Right lung (tissue), 5 donors: Measurements from ENCODE around the gene RBMX. TPM values are rescaled to one million over a fixed set of nuclear protein-coding genes. Genes with fewer than 3 reads are reported as not detected.
"Not testable (repeated sequence)": the region's sequence is repeated elsewhere in the genome, so short reads cannot be mapped to it uniquely, and the experiment has no call there.

ENCODE experiments used
- DNase-seq, 2 donors: peaks; one replicate each; pipeline ENCODE4 v3.0.0-alpha.2; 2013
- polyA plus RNA-seq, 5 donors: library from polyadenylated mRNA; unstranded; fragments of 120-200 nt; gene quantifications; one replicate each; pipeline versions ENCODE4 v1.2.1 to v1.2.3, GENCODE V29; 2013; ENCODE audit warnings: inconsistent platforms in 1 of 5, low replicate concordance in 1 of 5; ENCODE audit not compliant: insufficient read length in 5 of 5, insufficient read depth in 1 of 5

The RBMX gene
- polyA plus RNA-seq, 5 donors: 343 to 532 (median 456) TPM

DNA sequence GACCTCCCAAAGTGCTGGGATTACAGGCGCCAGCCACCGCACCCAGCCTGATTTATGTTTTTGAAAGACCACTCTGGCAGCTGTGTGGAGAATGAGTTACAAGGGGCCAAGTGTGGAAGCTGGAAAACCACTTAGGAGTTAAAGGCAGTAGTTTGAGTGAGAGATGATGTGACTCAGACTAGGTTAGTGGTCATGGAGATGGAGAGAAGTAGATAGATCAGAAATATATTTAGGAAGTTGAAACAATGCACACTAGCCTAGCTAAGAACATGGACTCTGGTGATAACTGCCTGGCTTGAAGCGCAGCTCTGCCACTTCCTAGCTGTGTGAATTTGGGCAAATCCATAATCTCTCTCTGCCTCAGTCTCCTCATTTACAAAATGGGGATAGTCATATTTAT lies 11.9 kb upstream of the RBMX start:
- no peak for DNase-seq

DNA sequence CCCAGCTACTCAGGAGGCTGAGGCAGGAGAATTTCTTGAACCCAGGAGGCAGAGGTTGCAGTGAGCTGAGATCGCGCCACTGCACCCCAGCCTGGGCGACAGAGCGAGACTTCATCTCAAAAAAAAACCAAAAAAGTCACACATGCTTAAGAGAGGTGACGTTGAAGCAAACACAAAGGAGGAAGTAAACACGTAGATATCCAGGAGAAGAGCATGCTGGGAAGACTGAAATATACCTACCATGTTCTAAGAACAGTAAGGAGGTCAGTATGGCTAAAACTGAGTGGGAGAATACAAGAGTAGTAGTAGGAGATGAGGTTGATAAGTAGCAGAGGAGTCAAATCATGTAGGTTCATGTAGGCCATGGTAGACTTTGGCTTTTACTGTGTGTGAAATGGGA lies 10.1 kb upstream of the RBMX start:
- DNase-seq: not testable (repeated sequence)

DNA sequence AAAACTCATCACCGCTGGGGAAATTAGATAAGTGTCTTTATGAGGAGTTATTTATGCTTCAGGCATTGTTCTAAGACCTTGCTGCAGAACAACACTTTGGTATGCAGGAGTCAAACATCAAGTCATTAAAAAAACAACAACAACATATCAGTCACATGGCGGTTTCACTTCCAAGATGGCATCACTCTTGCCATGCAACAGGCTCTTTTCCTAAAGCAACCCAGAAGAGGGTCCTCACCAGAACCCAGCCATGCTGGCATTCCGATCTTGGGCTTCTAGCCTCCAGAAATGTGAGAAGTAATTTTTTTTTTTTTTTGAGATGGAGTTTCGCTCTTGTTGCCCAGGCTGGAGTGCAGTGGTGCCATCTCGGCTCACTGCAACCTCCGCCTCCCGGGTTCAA lies 8.7 kb upstream of the RBMX start:
- DNase-seq: no peak

DNA sequence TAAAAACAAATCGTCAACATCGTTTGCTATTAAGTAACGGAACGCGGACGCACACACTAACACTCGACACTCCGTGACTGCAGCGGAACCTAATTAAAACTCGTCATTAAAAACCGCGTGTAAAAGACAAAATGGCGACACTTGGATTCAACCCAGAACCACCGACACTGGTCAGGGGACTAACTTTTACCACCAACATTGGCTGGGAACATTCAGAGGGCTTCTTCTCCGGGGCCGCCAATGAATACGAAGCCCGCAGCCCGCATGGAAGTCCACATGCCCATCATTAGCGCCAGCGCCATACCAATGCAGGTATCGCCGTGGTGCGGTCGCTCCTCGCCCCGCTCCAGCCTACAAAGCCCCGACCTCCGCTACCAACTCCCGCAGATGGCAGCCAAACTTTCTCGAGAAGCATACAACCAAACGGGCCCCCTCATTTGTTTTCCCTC lies 498 bp downstream of the RBMX start:
- peak in 1 of 2 donors; percentile 37 for DNase-seq

DNA sequence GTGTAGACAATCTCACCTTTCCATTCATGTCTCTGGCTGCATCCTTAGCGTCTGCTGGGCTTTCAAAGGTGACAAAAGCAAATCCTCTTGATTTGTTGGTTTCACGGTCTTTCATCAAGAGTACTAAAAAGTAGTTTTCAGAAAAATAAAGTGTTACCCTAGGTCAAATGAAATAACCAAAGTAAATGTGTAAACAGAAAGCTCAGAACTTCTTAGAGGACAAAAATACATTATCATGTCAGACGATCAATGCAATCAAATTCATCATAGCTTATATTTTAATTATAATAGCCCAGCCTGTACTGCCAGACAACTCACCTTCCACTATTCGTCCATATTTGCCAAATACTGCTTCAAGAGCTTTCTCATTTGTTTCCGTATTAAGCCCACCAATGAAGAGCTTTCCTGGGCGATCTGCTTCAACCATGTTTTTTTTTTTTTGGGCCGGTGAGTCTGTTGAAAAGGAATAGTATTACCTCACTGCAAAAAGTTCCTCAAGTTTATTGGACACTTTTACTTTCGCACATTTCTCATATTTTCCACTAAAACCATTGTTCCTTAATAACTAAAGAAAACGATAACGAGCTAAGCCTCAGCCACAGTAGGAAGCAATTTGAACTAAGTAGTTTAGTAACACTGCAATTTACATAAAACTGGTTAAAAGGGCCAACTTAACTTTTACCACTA lies 1.4 kb downstream of the RBMX start:
- peak in 1 of 2 donors; percentile 20 for DNase-seq

DNA sequence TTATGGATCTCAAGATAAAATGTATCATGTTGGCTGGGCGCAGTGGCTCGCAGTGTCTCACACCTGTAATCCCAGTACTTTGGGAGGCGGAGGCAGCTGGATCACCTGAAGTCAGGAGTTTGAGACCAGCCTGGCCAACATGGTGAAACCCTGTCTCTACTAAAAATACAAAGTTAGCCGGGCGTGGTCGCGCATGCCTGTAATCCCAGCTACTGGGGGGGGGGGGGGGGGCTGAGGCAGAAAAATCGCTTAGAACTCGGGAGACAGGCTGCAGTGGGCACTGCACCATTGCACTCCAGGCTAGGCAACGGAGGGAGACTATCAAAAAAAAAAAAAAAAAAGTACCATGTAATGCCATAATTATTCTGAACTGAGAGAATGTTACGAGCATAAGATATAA lies 2.1 kb downstream of the RBMX start:
- DNase-seq: no peak

DNA sequence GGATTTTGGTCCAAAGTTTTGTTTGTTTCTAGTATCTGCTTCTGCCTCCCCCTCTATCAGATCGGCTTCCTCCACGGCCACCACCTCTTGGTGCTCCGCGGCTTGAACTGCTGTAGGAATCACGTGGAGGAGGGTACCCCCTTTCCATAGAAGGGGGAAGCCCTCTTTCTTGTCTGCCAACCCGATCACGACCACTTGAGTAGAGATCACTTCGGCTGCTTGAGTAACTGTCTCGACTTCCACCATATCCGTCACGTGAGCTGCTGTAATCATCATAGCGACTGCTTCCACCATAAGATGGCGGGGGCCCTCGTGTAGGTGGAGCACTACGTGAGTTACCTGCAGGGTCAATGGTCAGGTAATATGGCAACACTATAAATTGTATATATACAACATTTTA lies 6.4 kb downstream of the RBMX start:
- not testable (repeated sequence) for DNase-seq

DNA sequence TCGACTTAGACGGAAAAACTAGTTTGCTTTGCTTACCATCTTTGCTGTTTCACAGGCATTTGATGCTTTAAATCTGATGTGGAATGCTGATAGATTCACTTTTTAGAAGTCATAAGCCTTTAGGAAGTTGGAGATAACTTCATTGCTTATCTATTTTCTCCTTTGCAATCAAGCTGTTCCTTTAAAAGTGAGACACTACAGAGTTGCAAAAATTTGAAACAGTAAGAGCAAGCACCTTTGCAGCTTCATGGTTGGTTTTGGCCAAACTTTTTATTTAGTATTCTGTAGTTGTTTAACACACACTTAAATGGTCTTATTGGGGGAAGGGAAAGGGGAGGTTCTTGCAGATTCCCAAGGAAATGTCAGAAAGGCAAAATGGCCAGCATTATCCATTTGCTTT lies 7.3 kb downstream of the RBMX start:
- not testable (repeated sequence) for DNase-seq

DNA sequence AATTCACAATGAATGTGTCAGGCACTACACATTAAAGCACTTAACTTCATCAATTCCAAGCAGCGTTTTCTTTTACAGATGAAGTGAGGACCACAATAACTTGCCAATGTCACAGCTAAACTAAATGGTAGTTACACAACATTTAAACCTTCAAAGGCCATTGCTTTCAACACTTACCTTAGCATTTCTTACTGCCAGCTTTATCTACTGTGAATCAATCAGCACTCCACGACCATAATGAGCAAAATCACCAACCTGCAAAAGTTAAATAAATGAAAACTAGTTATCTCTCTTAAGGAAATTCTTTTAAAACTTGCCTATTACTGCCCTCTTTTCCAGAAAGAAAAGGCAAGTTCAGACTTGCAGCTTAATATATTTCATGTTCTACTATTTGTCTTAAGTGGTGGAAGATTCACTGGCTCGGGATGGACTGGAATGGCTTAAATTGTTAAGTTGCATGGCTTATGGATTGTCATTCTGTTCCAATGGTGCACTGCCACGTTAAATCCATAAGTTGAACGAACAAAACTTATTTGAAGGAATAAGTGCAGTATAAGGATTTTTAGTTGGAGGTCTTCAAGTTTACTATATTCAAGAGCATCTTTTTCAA lies 8.3 kb downstream of the RBMX start:
- DNase-seq: no peak

DNA sequence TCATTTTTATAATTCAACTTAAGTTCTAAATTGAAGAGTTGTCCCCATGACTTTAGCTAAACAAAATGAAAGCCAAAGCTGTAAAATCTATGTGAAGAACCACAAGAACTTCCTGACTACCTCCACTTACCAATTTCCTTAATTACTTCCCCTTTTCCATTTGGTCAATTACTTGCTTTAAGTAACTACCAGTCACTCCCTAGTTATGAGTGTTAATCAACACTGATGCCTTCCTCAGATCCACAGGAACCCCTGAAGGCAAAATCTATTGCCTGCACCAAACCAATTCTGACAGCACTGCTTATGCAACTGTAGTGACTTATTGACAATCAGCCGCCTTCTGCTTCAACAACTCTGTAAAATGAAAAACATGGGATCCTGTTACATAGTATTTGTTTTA lies 10.5 kb downstream of the RBMX start:
- DNase-seq: no peak

DNA sequence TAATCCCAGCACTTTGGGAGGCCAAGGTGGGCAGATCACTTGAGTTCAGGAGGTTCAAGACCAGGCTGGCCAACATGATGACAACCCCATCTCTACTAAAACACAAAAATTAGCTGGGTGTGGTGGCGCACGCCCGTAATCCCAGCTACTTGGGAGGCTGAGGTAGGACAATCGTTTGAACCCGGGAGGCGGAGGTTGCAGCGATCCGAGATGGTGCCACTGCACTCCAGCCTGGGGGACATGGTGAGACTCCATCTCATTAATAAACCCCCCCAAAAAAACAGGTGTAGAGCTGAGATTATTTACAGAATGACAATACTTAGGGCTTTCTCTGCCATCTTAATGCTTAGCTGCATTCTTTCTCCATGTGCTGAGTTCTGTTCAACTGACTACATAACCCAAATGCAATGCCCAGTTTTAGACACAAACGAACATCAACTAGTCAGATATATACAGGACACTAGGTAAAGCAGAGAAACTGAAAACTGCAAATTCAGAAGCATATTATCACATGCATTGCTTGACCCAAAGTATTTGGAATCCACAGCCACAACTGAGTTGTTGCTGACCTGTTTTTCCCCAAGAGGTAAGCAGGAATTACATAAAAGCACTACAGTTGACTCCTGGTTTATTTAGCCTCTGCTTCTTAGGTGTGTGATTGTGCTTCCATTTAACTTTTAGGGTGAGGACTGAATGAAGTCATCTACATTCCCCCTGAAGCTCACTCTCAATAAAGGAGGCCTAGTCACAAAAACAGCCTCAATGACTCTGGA lies 12.1 kb downstream of the RBMX start:
- DNase-seq: no peak

DNA sequence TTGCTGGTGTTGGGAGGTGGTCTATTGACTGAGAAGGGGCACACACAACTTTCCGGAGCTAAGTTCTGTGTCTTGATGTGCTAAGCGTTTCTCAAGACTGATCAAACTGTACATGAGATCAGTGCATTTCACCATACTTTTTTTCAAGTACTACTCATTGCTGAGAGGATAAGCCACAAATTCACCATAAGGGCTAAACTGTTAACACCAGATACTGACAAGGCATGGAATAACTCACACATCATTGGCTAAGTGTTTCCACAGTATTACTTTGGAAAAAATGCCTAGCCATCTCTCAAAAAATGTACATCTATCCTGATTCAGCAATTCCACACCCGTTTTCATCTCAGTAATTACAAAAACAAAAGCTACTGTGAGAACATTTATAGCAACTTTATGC lies 13.0 kb downstream of the RBMX start:
- DNase-seq: peak; percentile 17 to 36

DNA sequence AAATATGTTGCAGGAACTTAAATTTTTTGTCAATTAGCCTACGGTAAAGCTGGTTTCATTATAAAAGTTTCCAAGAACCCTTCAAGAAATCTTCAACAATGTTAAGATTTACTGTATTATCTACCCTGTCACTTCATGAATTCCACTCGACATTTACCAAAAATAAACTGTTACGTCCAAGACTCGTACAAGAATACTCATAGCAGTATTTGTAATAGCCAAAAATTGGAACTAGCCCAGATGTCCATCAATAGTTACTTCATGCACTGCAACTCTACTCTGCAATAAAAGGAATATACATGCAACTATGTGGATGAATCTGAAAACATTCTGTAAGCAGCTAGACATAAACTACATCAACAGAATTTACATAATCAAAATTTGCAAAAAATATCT lies 13.4 kb downstream of the RBMX start:
- DNase-seq: peak; percentile 64 to 68

DNA sequence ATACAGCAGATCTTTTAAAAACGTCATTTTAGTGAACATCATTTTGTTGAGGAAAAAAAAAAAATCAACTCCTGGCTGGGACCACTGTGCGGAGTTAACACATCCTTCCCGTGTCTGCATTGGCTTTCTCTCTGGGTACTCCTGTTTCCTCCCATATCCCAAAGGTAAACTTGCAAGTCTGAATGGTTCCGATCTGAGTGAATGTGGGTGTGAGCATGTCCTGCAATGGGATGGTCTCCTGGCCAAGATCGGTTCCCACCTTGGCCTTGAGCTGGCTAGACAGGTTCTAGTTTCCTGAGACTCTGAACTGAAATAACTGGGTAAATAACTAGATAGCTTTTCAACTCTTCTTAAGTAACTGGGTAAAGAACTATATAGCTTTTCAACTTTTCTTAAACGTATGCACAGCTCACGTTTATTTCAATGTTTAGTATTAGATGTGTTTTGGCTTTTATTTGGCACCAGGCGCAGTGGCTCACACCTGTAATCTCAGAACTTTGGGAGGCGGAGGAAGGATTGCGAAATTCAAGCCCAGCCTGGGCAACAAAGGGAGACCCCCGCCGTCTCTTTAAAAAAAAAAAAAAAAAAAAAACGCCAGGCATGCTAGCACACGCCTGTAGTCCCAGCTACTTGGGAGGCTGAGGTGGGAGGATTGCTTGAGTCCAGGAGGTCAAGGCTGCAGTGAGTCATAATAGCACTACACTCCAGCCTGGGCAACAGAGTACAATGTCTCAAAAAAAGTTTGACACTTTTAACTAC lies 14.0 kb downstream of the RBMX start:
- no peak for DNase-seq

DNA sequence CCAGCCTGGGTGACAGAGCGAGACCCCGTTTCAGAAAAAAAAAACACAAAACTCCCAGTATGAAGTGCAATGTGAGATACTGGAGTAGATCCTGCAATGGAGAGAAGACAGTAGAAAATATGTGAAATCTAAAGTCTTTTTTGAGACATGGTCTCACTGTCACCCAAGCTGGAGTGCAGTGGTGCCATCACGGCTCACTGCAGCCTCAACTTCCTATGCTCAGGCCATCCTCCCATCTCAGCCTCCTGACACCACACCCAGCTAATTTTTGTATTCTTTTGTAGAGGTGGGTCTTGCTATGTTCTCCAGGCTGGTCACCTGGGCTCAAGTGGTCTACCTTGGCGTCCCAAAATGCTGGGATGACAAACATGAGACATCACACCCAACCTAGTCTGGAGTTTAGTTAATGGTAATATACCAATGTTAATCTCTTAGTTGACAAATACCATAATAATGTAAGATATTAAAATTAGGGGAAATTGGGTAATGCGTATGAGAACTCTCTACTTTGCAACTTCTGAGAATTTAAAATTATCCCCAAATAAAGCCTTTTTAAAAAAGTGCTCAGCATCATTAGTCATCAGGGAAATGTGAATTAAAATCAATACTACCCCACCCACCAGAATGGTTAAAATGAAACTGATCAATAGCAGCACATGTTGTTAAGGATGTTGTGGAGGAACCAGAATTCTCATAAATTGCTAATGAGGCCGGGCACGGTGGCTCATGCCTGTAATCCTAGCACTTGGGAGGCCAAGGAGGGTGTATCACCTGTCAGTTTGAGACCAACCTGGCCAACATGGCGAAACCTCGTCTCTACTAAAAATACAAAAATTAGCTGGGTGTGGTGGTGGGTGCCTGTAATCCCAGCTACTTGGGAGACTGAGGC lies 15.0 kb downstream of the RBMX start:
- no peak for DNase-seq

DNA sequence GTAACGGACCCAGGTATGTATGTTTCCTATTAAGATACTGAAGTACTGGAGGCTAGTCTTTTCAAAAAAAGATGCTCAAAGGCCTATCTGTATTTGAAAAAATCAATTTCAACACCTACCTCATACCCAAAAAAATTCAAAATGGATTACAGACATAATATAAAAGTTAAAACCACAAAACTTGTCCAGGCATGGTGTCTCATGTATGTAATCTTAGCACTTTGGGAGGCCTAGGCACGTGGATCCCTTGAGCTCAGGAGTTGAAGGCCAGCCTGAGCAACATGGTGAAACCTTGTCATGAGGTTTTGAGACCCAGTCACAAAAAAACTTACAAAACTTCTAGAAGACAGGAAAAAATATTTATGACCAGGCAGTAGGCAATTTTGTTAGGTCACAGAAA lies 16.7 kb downstream of the RBMX start:
- DNase-seq: no peak

DNA sequence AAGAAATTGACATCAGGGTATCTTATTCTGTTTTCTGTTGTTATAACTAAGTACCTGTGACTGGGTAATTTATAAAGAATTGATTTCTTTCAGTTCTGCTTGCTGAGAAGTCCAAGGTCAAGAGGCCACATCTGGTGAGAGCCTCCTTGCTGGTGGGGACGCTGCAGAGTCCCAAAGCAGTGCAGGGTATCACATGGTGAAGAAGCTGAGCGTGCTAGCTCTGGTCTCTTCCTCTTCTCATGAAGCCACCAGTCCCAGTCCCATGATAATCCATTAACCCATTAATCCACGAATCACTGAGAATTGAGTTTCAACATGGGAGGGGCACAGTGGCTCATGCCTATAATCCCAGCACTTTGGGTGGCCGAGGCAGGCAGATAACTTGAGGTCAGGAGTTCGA lies 18.0 kb downstream of the RBMX start:
- DNase-seq: no peak

DNA sequence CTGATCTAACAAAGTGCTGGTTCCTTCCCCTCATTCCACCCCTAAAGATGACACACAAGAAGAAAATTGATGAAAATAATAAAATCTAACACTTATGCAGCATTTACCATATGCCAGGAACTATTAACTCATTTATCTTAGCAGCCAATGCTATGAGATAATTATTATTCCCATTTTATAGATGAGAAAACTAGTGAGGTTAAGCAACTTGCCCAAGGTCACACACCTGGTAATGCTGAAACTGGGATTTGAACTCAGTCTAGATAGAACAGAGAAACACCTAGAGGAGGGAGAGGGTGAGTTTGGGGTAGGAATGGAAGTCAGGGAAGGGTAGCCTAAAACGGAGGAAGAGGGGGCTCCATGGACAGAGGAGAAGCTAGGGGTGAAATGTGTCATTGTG lies 18.6 kb downstream of the RBMX start:
- DNase-seq: no peak

DNA sequence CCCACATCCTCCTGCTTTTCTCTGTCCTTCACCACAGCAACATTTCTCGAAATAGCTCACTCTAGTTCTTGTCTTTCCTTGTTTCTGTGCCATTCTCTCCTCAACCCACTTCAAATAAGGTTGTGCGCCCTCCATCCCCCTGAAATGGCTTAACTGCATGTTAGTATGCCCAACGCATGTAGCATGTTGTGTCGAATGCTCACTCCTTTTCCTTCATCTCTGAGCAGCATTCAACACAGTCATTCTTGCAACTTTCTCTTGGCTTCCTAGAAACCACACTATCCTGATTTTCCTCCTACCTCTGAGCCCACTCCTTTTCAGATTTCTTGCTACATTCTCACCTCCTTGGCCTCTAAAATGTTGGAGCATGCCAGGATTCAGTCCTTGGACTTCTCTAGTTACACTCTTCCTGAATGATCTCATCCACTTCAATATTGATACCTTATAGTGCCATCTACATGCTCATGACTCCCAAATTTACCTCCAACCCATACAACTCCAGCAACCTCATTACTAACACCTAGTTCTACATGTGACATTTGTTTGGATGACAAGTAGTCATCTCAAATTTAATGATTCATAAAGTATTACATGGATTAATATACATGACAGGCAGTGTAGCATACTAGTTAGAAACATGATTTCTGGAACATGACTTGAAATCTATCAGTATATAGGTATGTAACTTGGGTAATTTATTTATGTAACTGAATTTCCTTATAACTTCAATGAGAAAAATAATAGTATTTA lies 22.3 kb downstream of the RBMX start:
- no peak for DNase-seq

DNA sequence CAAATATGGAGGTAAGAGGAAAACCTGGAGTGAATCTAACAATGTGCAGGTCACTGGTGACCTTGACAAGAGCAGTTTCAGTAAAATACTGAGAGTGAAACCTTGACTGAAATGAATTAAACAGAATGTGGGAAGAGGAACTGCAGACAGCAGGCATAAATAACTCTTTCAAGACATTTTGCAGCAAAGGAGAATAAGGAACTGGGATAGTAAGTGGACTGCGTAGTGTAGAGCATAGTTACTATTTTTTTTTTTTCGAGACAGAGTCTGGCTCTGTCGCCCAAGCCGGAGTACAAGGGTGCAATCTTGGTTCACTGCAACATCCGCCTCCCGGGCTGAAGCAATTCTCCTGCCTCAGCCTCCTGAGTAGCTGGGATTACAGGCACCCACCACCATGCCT lies 24.0 kb downstream of the RBMX start:
- DNase-seq: no peak

DNA sequence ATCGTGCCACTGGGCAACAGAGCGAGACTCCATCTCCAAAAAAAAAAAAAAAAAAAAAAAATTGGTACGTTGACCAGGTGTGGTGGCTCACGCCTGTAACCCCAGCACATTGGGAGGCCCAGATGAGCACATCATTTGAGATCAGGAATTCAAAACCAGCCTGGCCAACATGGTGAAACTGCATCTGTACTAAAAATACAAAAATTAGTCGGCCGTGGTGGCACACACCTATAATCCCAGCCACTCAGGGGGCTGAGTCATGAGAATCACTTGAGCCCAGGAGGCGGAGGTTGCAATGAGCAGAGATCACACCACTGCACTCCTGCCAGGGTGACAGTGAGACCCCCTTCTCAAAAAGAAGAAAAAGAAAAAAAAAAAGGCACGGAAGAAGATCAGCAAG lies 24.5 kb downstream of the RBMX start:
- no peak for DNase-seq
